Thymus (tissue), 11 donors: ENCODE results near the gene DCHS1. TPM values are rescaled to one million over a fixed set of nuclear protein-coding genes. Genes with fewer than 3 reads are reported as not detected.

Source experiments
- DNase-seq, 9 donors: peaks; one replicate each; pipeline ENCODE4 v3.0.0-alpha.2; 2013; ENCODE audit warnings: low spot score in 9 of 9, low read depth in 6 of 9, missing footprints in 1 of 9
- H3K27ac ChIP-seq, 2 donors: one replicate each; pipeline ENCODE4 v1.5.1; 2013; ENCODE audit warnings: control low read depth in 1 of 2, low read depth in 1 of 2, low read length in 1 of 2, mild to moderate bottlenecking in 1 of 2, moderate library complexity in 1 of 2
- H3K27me3 ChIP-seq, 2 donors: one replicate each; pipeline ENCODE4 v1.5.1; 2013; ENCODE audit warnings: low read length in 1 of 2; ENCODE audit not compliant: control insufficient read depth in 2 of 2, insufficient read depth in 1 of 2
- H3K36me3 ChIP-seq, 2 donors: one replicate each; pipeline ENCODE4 v1.5.1; 2013; ENCODE audit warnings: low read length in 1 of 2, mild to moderate bottlenecking in 1 of 2, moderate library complexity in 1 of 2; ENCODE audit not compliant: control insufficient read depth in 2 of 2, insufficient read depth in 2 of 2
- H3K4me1 ChIP-seq, 2 donors: one replicate each; pipeline ENCODE4 v1.5.1; 2013; ENCODE audit warnings: low read length in 2 of 2; ENCODE audit not compliant: control insufficient read depth in 2 of 2, insufficient read depth in 2 of 2
- H3K4me3 ChIP-seq, 2 donors: one replicate each; pipeline ENCODE4 v1.5.1; 2013; ENCODE audit warnings: low read length in 2 of 2, control low read depth in 1 of 2, mild to moderate bottlenecking in 1 of 2
- H3K9me3 ChIP-seq, 2 donors: one replicate each; pipeline ENCODE4 v1.5.1; 2013; ENCODE audit warnings: low read length in 1 of 2, mild to moderate bottlenecking in 1 of 2; ENCODE audit not compliant: control insufficient read depth in 2 of 2, insufficient read depth in 1 of 2
- WGBS: extraction: QIAGEN DNeasy Blood & Tissue Kit; methylation state at CpG from one replicate; pipeline ENCODE4 v1.1.7; 2013; 5-methylcytosine and 5-hydroxymethylcytosine counted together
- polyA plus RNA-seq: library from polyadenylated mRNA; stranded (reverse); fragments of 200-250 nt; gene quantifications from one replicate; pipeline ENCODE4 v1.2.3, GENCODE V29; 2013
- total RNA-seq: library from RNA; stranded (reverse); fragments of 120-200 nt; gene quantifications from one replicate; pipeline ENCODE4 v1.2.4, GENCODE V29; 2013
- donor health status: healthy.

Gene DCHS1
- total and polyA plus RNA-seq, 2 donors, result 3.2 to 6.5 TPM

GRCh38 chr11:6652182-6652581, 3.4 kb downstream of the DCHS1 start:
- Histone ChIP-seq H3K9me3 (peaks cover 0 to 1% of the 10 kb centered on the region in 2 donors), H3K4me3 (no peak overlapping the region), H3K4me1 (peaks cover 4 to 23% of the 10 kb centered on the region in 2 donors), H3K27ac (no peak overlapping the region), H3K27me3 (peaks cover 16 to 27% of the 10 kb centered on the region in 2 donors), H3K36me3 (no peaks in the 10 kb centered on the region)
- DNase-seq, result no peak
- 88% methylated on average over 3 of the region's 3 CpGs for WGBS

- Histone ChIP-seq H3K4me1 (peaks cover 6 to 35% of the 10 kb centered on the region in 2 donors), H3K27me3 (peaks cover 8 to 15% of the 10 kb centered on the region in 2 donors), H3K4me3 (no peak overlapping the region), H3K36me3 (no peaks in the 10 kb centered on the region), H3K27ac (no peak overlapping the region), H3K9me3 (peaks cover 0 to 1% of the 10 kb centered on the region in 2 donors)
- DNase-seq, result no peak
- WGBS, result 94% methylated on average over 6 of the region's 6 CpGs
Observed at GRCh38 chr11:6650980-6651379, 4.6 kb downstream of the DCHS1 start.

GRCh38 chr11:6650104-6650503, 5.5 kb downstream of the DCHS1 start:
- Histone ChIP-seq H3K4me3 (no peak overlapping the region), H3K4me1 (peaks cover 6 to 34% of the 10 kb centered on the region in 2 donors), H3K36me3 (no peaks in the 10 kb centered on the region), H3K27me3 (peaks cover 4 to 11% of the 10 kb centered on the region in 2 donors), H3K9me3 (no peaks in the 10 kb centered on the region), H3K27ac (no peak overlapping the region)
- DNase-seq, result no peak

- Histone ChIP-seq H3K4me1 (peaks cover 6 to 22% of the 10 kb centered on the region in 2 donors), H3K9me3 (no peaks in the 10 kb centered on the region), H3K36me3 (no peaks in the 10 kb centered on the region), H3K27ac (no peak overlapping the region), H3K4me3 (no peak overlapping the region), H3K27me3 (peaks cover 0 to 3% of the 10 kb centered on the region in 2 donors)
- WGBS, result 91% methylated on average over 1 of the region's 1 CpG
- no peak for DNase-seq
Observed at GRCh38 chr11:6648501-6648900, 7.1 kb downstream of the DCHS1 start.

- H3K36me3 ChIP-seq, result no peaks in the 10 kb centered on the region
- H3K4me1 ChIP-seq, result peaks cover 6 to 22% of the 10 kb centered on the region in 2 donors
- 99% methylated on average over 2 of the region's 2 CpGs for WGBS
- no peak for DNase-seq
- no peaks in the 10 kb centered on the region for H3K9me3 ChIP-seq
- peaks cover 0 to 2% of the 10 kb centered on the region in 2 donors for H3K27me3 ChIP-seq
- no peak overlapping the region for H3K4me3 ChIP-seq
- H3K27ac ChIP-seq, result no peak overlapping the region
Observed at GRCh38 chr11:6647836-6648235, 7.8 kb downstream of the DCHS1 start.

GRCh38 chr11:6646918-6647679, 8.5 kb downstream of the DCHS1 start:
- H3K27me3 ChIP-seq, result no peaks in the 10 kb centered on the region
- H3K27ac ChIP-seq, result peak overlapping the region; percentile 33 to 68
- H3K9me3 ChIP-seq, result no peaks in the 10 kb centered on the region
- DNase-seq, result peak in 3 of 9 donors; percentile 18 to 66 (median 42)
- H3K36me3 ChIP-seq, result no peaks in the 10 kb centered on the region
- 37% methylated on average over 9 of the region's 9 CpGs for WGBS
- H3K4me3 ChIP-seq, result no peak overlapping the region
- H3K4me1 ChIP-seq, result peaks cover 4 to 20% of the 10 kb centered on the region in 2 donors

- peak overlapping the region in 1 of 2 donors; percentile 68 for H3K27ac ChIP-seq
- H3K36me3 ChIP-seq, result no peaks in the 10 kb centered on the region
- peaks cover 4 to 20% of the 10 kb centered on the region in 2 donors for H3K4me1 ChIP-seq
- no peak for DNase-seq
- no peak overlapping the region for H3K4me3 ChIP-seq
- 59% methylated on average over 3 of the region's 3 CpGs for WGBS
- H3K27me3 ChIP-seq, result no peaks in the 10 kb centered on the region
- no peaks in the 10 kb centered on the region for H3K9me3 ChIP-seq
Observed at GRCh38 chr11:6646576-6646917, 9.1 kb downstream of the DCHS1 start.

GRCh38 chr11:6646071-6646470, 9.5 kb downstream of the DCHS1 start:
- Histone ChIP-seq H3K27me3 (no peaks in the 10 kb centered on the region), H3K36me3 (no peaks in the 10 kb centered on the region), H3K4me1 (peaks cover 4 to 20% of the 10 kb centered on the region in 2 donors), H3K27ac (peak overlapping the region in 1 of 2 donors; percentile 68), H3K4me3 (no peak overlapping the region), H3K9me3 (no peaks in the 10 kb centered on the region)
- no peak for DNase-seq
- WGBS, result 91% methylated on average over 12 of the region's 12 CpGs

- Histone ChIP-seq H3K4me1 (peaks cover 4 to 20% of the 10 kb centered on the region in 2 donors), H3K27ac (no peak overlapping the region), H3K27me3 (no peaks in the 10 kb centered on the region), H3K36me3 (peaks cover 0 to 6% of the 10 kb centered on the region in 2 donors), H3K9me3 (no peaks in the 10 kb centered on the region), H3K4me3 (no peak overlapping the region)
- DNase-seq, result no peak
- 89% methylated on average over 7 of the region's 7 CpGs for WGBS
Observed at GRCh38 chr11:6642957-6643356, 12.7 kb downstream of the DCHS1 start.
